Hepatocyte (in vitro differentiated cells): ENCODE data around the gene DNTT. TPM values are rescaled to one million over a fixed set of nuclear protein-coding genes. Genes with fewer than 3 reads are reported as not detected.

Experiments
- DNase-seq: peaks from one replicate; pipeline ENCODE4 v3.0.0-alpha.2; 2016; ENCODE audit warnings: low spot score
- H2AFZ ChIP-seq: fragments of 200-600 bp; sonication (generic); 2 replicates; pipeline ENCODE4 v1.6.0; 2016; ENCODE audit warnings: antibody characterized with exemption, mild to moderate bottlenecking
- H3K27ac ChIP-seq: fragments of 200-600 bp; sonication (generic); 2 replicates; pipeline ENCODE4 v1.5.1; 2016; ENCODE audit warnings: mild to moderate bottlenecking
- H3K27me3 ChIP-seq: fragments of 200-600 bp; sonication (generic); 2 replicates; pipeline ENCODE4 v1.6.1; 2016
- H3K36me3 ChIP-seq: fragments of 200-600 bp; sonication (generic); replicated peaks from 2 replicates; pipeline ENCODE4 v1.5.1; 2016; ENCODE audit warnings: low read depth; ENCODE audit not compliant: insufficient read depth
- H3K4me1 ChIP-seq: fragments of 200-600 bp; sonication (generic); 2 replicates; pipeline ENCODE4 v1.5.1; 2016; ENCODE audit warnings: mild to moderate bottlenecking, moderate library complexity; ENCODE audit not compliant: insufficient read depth
- H3K4me2 ChIP-seq: fragments of 200-600 bp; sonication (generic); 2 replicates; pipeline ENCODE4 v1.6.0; 2016
- H3K4me3 ChIP-seq: fragments of 200-600 bp; sonication (generic); 2 replicates; pipeline ENCODE4 v1.5.1; 2016; ENCODE audit warnings: mild to moderate bottlenecking
- H3K79me2 ChIP-seq: fragments of 200-600 bp; sonication (generic); 2 replicates; pipeline ENCODE4 v1.6.0; 2017; ENCODE audit warnings: mild to moderate bottlenecking
- H3K9me2 ChIP-seq: fragments of 200-600 bp; sonication (generic); replicated peaks from 2 replicates; pipeline ENCODE4 v1.6.0; 2017; ENCODE audit warnings: mild to moderate bottlenecking; ENCODE audit not compliant: insufficient read depth
- H3K9me3 ChIP-seq: fragments of 200-600 bp; sonication (generic); 2 replicates; pipeline ENCODE4 v1.5.1; 2016; ENCODE audit warnings: low read depth, mild to moderate bottlenecking
- H4K20me1 ChIP-seq: fragments of 200-600 bp; sonication (generic); 2 replicates; pipeline ENCODE4 v1.6.0; 2016; ENCODE audit warnings: mild to moderate bottlenecking; ENCODE audit not compliant: insufficient read depth, poor library complexity, severe bottlenecking
- CTCF ChIP-seq: fragments of 200-600 bp; sonication (generic); IDR thresholded peaks from 2 replicates; pipeline ENCODE4 v1.5.1; 2016; ENCODE audit warnings: antibody characterized with exemption, mild to moderate bottlenecking; ENCODE audit not compliant: poor library complexity
- EZH2 ChIP-seq: fragments of 200-600 bp; sonication (generic); IDR thresholded peaks from 2 replicates; pipeline ENCODE4 v1.6.1; 2016; ENCODE audit warnings: antibody characterized with exemption, mild to moderate bottlenecking, borderline replicate concordance
- EZH2phosphoT487 ChIP-seq: fragments of 200-600 bp; sonication (generic); IDR thresholded peaks from one replicate; pipeline ENCODE4 v1.6.1; 2018; ENCODE audit warnings: antibody characterized with exemption, mild to moderate bottlenecking, low read depth, moderate library complexity; ENCODE audit not compliant: unreplicated experiment, severe bottlenecking
- WGBS: methylation state at CpG from one replicate; pipeline ENCODE4 v1.1.6; 2016; ENCODE audit warnings: low lambda C conversion rate; ENCODE audit errors: missing lambda C conversion rate; 5-methylcytosine and 5-hydroxymethylcytosine counted together
- polyA plus RNA-seq: library from polyadenylated mRNA; unstranded; fragments of >200 nt; fragmentation: Nextera tagmentation; extraction: Ambion mirVana; gene quantifications from 2 replicates; pipeline ENCODE4 v1.2.1, GENCODE V29; 2016
- total RNA-seq: library from RNA; depleted of rRNA; stranded (reverse); fragments of >200 nt; gene quantifications from 2 replicates; pipeline ENCODE4 v1.2.3, GENCODE V29; 2014

DNTT gene
- total and polyA plus RNA-seq, 2 experiments from 2014 or later = 0.10 TPM; not detected in 1

GRCh38 chr10:96338279-96338925 lies 34.2 kb downstream of the DNTT start:
- Histone ChIP-seq H3K4me2 (no peak overlapping the region), H3K27ac (no peak overlapping the region), H2AFZ (no peak overlapping the region), H3K27me3 (no peaks in the 10 kb centered on the region), H3K9me3 (no peaks in the 10 kb centered on the region), H3K79me2 (no peaks in the 10 kb centered on the region), H3K4me3 (no peak overlapping the region), H3K4me1 (no peaks in the 10 kb centered on the region), H3K9me2 (no peaks in the 10 kb centered on the region), H4K20me1 (no peaks in the 10 kb centered on the region), H3K36me3 (no peaks in the 10 kb centered on the region)
- 48% methylated on average over 5 of the region's 5 CpGs for WGBS
- TF ChIP-seq CTCF = no peak
- TF ChIP-seq EZH2phosphoT487 = no peak
- no peak for TF ChIP-seq EZH2
- no peak for DNase-seq

GRCh38 chr10:96339383-96339782 lies 35.1 kb downstream of the DNTT start:
- Histone ChIP-seq H3K4me1 (no peaks in the 10 kb centered on the region), H3K27me3 (no peaks in the 10 kb centered on the region), H3K4me2 (no peak overlapping the region), H4K20me1 (no peaks in the 10 kb centered on the region), H3K79me2 (no peaks in the 10 kb centered on the region), H3K9me2 (no peaks in the 10 kb centered on the region), H3K4me3 (no peak overlapping the region), H3K9me3 (no peaks in the 10 kb centered on the region), H3K27ac (no peak overlapping the region), H2AFZ (no peak overlapping the region), H3K36me3 (no peaks in the 10 kb centered on the region)
- TF ChIP-seq EZH2phosphoT487 = no peak
- no peak for TF ChIP-seq CTCF
- no peak for TF ChIP-seq EZH2
- WGBS = 93% methylated on average over 4 of the region's 4 CpGs
- no peak for DNase-seq

GRCh38 chr10:96339956-96340904 lies 36.0 kb downstream of the DNTT start:
- peak; percentile 82 for DNase-seq
- no peaks in the 10 kb centered on the region for H4K20me1 ChIP-seq
- H3K27ac ChIP-seq = no peak overlapping the region
- H3K4me1 ChIP-seq = no peaks in the 10 kb centered on the region
- H3K9me3 ChIP-seq = no peaks in the 10 kb centered on the region
- WGBS = 40% methylated on average over 7 of the region's 7 CpGs
- H3K9me2 ChIP-seq = no peaks in the 10 kb centered on the region
- no peaks in the 10 kb centered on the region for H3K27me3 ChIP-seq
- no peak overlapping the region for H3K4me2 ChIP-seq
- TF ChIP-seq CTCF (peak; percentile 76), EZH2 (no peak), EZH2phosphoT487 (no peak)
- no peaks in the 10 kb centered on the region for H3K79me2 ChIP-seq
- no peak overlapping the region for H2AFZ ChIP-seq
- H3K4me3 ChIP-seq = no peak overlapping the region
- no peaks in the 10 kb centered on the region for H3K36me3 ChIP-seq
